Thyroid gland (tissue), 4 donors: ENCODE data around the gene TMEFF2. TPM values are rescaled to one million over a fixed set of nuclear protein-coding genes. Genes with fewer than 3 reads are reported as not detected.

Experiments used
- DNase-seq, 2 donors: peaks; one replicate each; pipeline ENCODE4 v3.0.0-alpha.2; 2019
- H3K27ac ChIP-seq, 3 donors: fragments of 200-600 bp; sonication (generic); 1 replicate in 2 of 3; 2 replicates in 1 of 3; pipeline ENCODE4 v1.5.1; 2016 to 2019; ENCODE audit warnings: mild to moderate bottlenecking in 1 of 3, moderate library complexity in 1 of 3
- H3K27me3 ChIP-seq: fragments of 200-600 bp; sonication (generic); one replicate; pipeline ENCODE4 v1.5.1; 2019
- H3K36me3 ChIP-seq, 2 donors: fragments of 200-600 bp; sonication (generic); one replicate each; pipeline ENCODE4 v1.5.1; 2016 to 2019
- H3K4me1 ChIP-seq, 2 donors: fragments of 200-600 bp; sonication (generic); one replicate each; pipeline ENCODE4 v1.5.1; 2017 to 2019
- H3K4me3 ChIP-seq, 3 donors: fragments of 200-600 bp; sonication (generic); replicated peaks in 1 of 3; 1 replicate in 2 of 3; 2 replicates in 1 of 3; pipeline ENCODE4 v1.5.1; 2016; ENCODE audit warnings: mild to moderate bottlenecking in 1 of 3
- H3K9me3 ChIP-seq: fragments of 200-600 bp; sonication (generic); one replicate; pipeline ENCODE4 v1.5.1; 2017
- CTCF ChIP-seq, 6 experiments: fragments of 200-600 bp in 3 of 6; fragments of 450-650 bp in 3 of 6; sonication (generic) in 3 of 6; IDR thresholded peaks; one replicate each; pipeline ENCODE4 v1.5.1; 2016 to 2019; ENCODE audit warnings: antibody characterized with exemption in 6 of 6, mild to moderate bottlenecking in 2 of 6, inconsistent platforms in 1 of 6, moderate library complexity in 1 of 6
- POLR2A ChIP-seq, 2 donors: fragments of 450-650 bp; IDR thresholded peaks; one replicate each; pipeline ENCODE4 v1.6.1; 2017; ENCODE audit warnings: antibody characterized with exemption in 2 of 2, mild to moderate bottlenecking in 2 of 2, moderate library complexity in 1 of 2
- WGBS, 2 donors: methylation state at CpG; one replicate each; pipeline ENCODE4 v1.1.5; 2017; 5-methylcytosine and 5-hydroxymethylcytosine counted together
- intact Hi-C: fragments of 100-400 bp; cut with DNase I; formaldehyde crosslinking; loops from one replicate; pipeline ENCODE4 v1.15.1; 2023
- total RNA-seq, 4 donors: library from RNA; depleted of rRNA; stranded (reverse); fragments of >200 nt; gene quantifications; one replicate each; pipeline ENCODE4 v1.2.3, GENCODE V29; 2016

Gene TMEFF2
- total RNA-seq, 4 donors from 2014 or later, result 0.11 TPM; not detected in 3

GRCh38 chr2:192155511-192156118, 39.1 kb downstream of the TMEFF2 start:
- Histone ChIP-seq H3K27me3 (no peaks in the 10 kb centered on the region), H3K4me1 (peaks cover 4 to 10% of the 10 kb centered on the region in 2 donors), H3K27ac (no peak overlapping the region), H3K4me3 (no peak overlapping the region), H3K9me3 (no peaks in the 10 kb centered on the region), H3K36me3 (no peaks in the 10 kb centered on the region)
- intact Hi-C loops, result no loop called here
- TF ChIP-seq POLR2A (IDR thresholded peaks at IDR 0.05), result no peak
- TF ChIP-seq CTCF (IDR thresholded peaks at IDR 0.05), result no peak
- no peak for DNase-seq
- whole genome bisulfite sequencing, 2 donors, result 59 to 77% methylated on average over 1 of the region's 1 CpG

- Histone ChIP-seq H3K36me3 (no peaks in the 10 kb centered on the region), H3K27ac (no peak overlapping the region), H3K27me3 (no peaks in the 10 kb centered on the region), H3K4me1 (peaks cover 18 to 26% of the 10 kb centered on the region in 2 donors), H3K9me3 (no peaks in the 10 kb centered on the region), H3K4me3 (no peak overlapping the region)
- TF ChIP-seq POLR2A (IDR thresholded peaks at IDR 0.05), result no peak
- intact Hi-C loops, result no loop called here
- DNase-seq, result no peak
- WGBS, 2 donors, result 87 to 91% methylated on average over 4 of the region's 4 CpGs
Observed at GRCh38 chr2:192153561-192153960, 41.2 kb downstream of the TMEFF2 start.

- Histone ChIP-seq H3K36me3 (no peaks in the 10 kb centered on the region), H3K4me1 (peaks cover 18 to 39% of the 10 kb centered on the region in 2 donors), H3K27ac (no peak overlapping the region), H3K27me3 (no peaks in the 10 kb centered on the region), H3K9me3 (no peaks in the 10 kb centered on the region), H3K4me3 (no peak overlapping the region)
- intact Hi-C loops, result no loop called here
- 39 to 47% methylated on average over 1 of the region's 1 CpG for WGBS, 2 donors
- TF ChIP-seq CTCF (IDR thresholded peaks at IDR 0.05) (no peak), POLR2A (IDR thresholded peaks at IDR 0.05) (no peak)
- no peak for DNase-seq
Observed at GRCh38 chr2:192151853-192152252, 42.9 kb downstream of the TMEFF2 start.

DNA sequence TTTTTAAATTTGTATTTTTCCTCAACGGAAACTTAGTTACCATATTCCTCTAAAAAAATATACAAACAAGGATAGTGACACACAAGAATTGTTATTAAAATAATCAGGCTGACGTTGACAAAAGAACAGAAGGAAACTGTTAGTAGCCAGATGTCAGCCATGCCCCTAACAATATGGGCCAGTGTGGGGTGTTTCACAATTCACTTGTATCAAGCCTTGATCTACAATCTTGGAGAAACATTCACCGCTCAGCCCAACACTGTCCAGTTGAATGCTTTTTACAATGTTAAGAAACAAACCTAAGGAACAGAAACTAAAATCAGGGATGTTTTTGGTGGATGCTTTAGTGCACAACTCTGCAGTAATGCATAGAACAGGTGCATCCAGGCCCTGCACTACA, 44.6 kb downstream of the TMEFF2 start:
- H3K36me3 ChIP-seq, result no peaks in the 10 kb centered on the region
- H3K4me3 ChIP-seq, result no peak overlapping the region
- no peaks in the 10 kb centered on the region for H3K9me3 ChIP-seq
- 85 to 88% methylated on average over 3 of the region's 3 CpGs for WGBS, 2 donors
- no peak for DNase-seq
- no peaks in the 10 kb centered on the region for H3K27me3 ChIP-seq
- TF ChIP-seq CTCF (IDR thresholded peaks at IDR 0.05), result no peak
- no peak for TF ChIP-seq POLR2A (IDR thresholded peaks at IDR 0.05)
- no peak overlapping the region for H3K27ac ChIP-seq
- H3K4me1 ChIP-seq, result peaks cover 32 to 52% of the 10 kb centered on the region in 2 donors
- intact Hi-C loops, result no loop called here

DNA sequence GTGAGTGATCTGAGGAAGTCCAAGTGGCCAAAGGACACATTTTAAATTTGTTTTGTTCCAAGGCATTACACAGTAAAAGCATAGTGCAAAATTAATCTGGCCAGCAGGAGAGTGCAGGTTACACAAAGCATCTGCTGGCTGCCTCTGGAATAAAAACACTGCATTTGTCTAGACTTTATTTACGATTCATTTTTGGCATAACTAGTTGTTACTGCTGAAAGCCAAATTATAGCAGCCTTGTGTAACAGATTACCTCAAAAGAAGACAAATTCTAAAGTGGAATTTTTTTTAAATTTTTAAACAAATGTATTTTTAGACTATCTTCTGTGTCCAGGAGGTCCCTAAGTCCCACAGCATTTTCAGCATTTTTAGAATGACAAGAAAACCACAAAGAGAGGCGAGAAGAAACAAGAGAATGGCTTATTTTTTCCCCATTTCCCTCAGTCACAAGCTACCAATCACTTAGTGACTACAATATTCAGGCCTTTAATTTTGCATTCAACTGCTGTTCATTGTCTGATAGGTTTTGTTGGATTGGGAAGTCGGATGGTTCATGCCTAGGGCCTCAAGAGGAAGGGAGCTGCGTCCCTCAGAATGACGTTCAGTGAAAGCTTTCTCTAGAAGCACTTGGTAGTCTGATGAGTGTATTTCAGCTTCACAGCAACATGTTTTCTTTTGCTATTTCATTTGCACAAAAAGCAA, 46.0 kb downstream of the TMEFF2 start:
- Histone ChIP-seq H3K4me1 (peaks cover 32 to 52% of the 10 kb centered on the region in 2 donors), H3K36me3 (no peaks in the 10 kb centered on the region), H3K4me3 (no peak overlapping the region), H3K27me3 (no peaks in the 10 kb centered on the region), H3K27ac (peak overlapping the region; percentile 62 to 66 (median 66)), H3K9me3 (no peaks in the 10 kb centered on the region)
- peak in 1 of 2 donors; percentile 7 for DNase-seq
- no peak for TF ChIP-seq POLR2A (IDR thresholded peaks at IDR 0.05)
- peak in 4 of 6 experiments; percentile 35 to 62 (median 54) for TF ChIP-seq CTCF (IDR thresholded peaks at IDR 0.05)
- 26 to 41% methylated on average over 5 of the region's 5 CpGs for WGBS, 2 donors
- intact Hi-C loops, result no loop called here
